MCF 10A (cell line): ENCODE data around the gene LETM1. TPM values are rescaled to one million over a fixed set of nuclear protein-coding genes. Genes with fewer than 3 reads are reported as not detected.

Experiments used
- BruUV-seq: library from RNA; stranded (reverse); fragments of 400-500 nt; replicated peaks from 2 replicates; lab custom pipeline; 2021; lab: Mats Ljungman, UMichigan
- CTCF ChIA-PET: fragments of 300-600 bp; sonication (Branson Sonifier 250); formaldehyde crosslinking; extraction: SDS; loops from one replicate; lab custom pipeline; 2021; ENCODE audit warnings: antibody characterized with exemption, inconsistent platforms; lab: Yijun Ruan, JAX
- POLR2A ChIA-PET: fragments of 300-600, 350-650 bp; sonication (Branson Sonifier 250); formaldehyde crosslinking; extraction: SDS; loops from one replicate; lab custom pipeline; 2020; ENCODE audit warnings: antibody characterized with exemption, inconsistent platforms; lab: Yijun Ruan, JAX
- DNase-seq: peaks from one replicate; pipeline ENCODE4 v3.0.0-alpha.2; 2018; ENCODE audit not compliant: unreplicated experiment
- H3K27ac Mint-ChIP-seq: one replicate; pipeline ENCODE4 v1.8.0; 2022; ENCODE audit warnings: mild to moderate bottlenecking, low read depth, mixed read lengths; ENCODE audit not compliant: unreplicated experiment
- H3K27me3 Mint-ChIP-seq: one replicate; pipeline ENCODE4 v1.8.0; 2022; ENCODE audit warnings: mixed read lengths; ENCODE audit not compliant: insufficient read depth, unreplicated experiment
- H3K36me3 Mint-ChIP-seq: one replicate; pipeline ENCODE4 v1.8.0; 2022; ENCODE audit warnings: mild to moderate bottlenecking, moderate library complexity, mixed read lengths; ENCODE audit not compliant: insufficient read depth, unreplicated experiment
- H3K4me1 Mint-ChIP-seq: one replicate; pipeline ENCODE4 v1.8.0; 2022; ENCODE audit warnings: mixed read lengths; ENCODE audit not compliant: insufficient read depth, unreplicated experiment
- H3K4me3 Mint-ChIP-seq: one replicate; pipeline ENCODE4 v1.8.0; 2022; ENCODE audit warnings: mild to moderate bottlenecking, moderate library complexity, mixed read lengths; ENCODE audit not compliant: unreplicated experiment
- H3K9me3 Mint-ChIP-seq: one replicate; pipeline ENCODE4 v1.8.0; 2022; ENCODE audit warnings: mixed read lengths; ENCODE audit not compliant: unreplicated experiment
- intact Hi-C: fragments of 100-400 bp; cut with micrococcal nuclease; formaldehyde crosslinking; loops from 2 replicates; pipeline ENCODE4 v1.14.1; 2022
- total RNA-seq: library from RNA; stranded (reverse); gene quantifications from 2 replicates; pipeline ENCODE4 v1.2.3, GENCODE V29; 2022
- TF ChIP-seq, protein P1 (sequence below): fragments of 200-600 bp; IDR thresholded peaks from one replicate; pipeline ENCODE4 v1.8.0; 2022; ENCODE audit warnings: antibody characterized with exemption, mild to moderate bottlenecking; ENCODE audit not compliant: unreplicated experiment

LETM1 gene
- total RNA-seq, 1 experiment from 2014 or later = 85.0 TPM

DNA sequence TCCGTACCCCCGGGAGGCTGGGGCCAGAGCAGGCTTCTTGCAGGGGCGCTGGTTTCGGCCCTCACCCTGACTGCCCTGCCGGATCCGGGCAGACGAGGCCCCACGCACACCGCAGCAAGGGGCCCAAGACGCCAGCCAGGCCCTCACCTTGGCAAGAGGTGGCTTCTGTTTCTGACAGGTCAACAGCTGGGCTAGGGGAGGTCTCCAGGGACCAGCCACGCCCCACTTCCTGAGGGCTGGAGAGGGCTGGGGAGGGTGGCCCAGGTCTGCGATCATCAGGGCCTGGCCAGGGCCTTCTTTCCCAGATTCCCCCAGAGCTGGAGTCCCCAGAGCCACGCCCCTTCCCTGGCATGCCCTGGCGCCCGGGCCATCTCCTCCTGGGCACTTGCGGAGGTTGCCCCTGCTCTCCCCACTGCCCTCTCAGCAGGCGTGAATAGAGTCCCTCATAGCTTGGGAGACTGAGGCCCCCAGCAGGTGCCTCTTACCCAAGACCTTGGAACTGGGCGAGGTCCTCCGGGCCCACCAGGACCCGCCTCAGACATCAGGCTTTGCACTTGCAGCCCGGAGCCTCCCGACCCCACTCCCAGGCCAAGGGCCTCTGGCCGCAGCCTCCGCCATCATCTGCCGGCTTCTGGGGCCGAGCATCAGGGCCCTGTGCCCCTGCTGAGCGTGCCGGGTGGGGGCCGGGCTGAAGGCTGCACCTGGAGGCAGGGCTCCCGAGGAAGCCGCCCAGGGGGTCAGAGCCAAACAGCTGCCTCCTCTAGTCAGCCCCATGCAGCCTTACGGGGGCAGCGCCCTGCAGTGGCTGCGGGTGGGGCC is 69.2 kb downstream of the LETM1 start:
- Mint-ChIP-seq H3K27me3 (no peaks in the 10 kb centered on the region), H3K4me3 (no peak overlapping the region), H3K4me1 (peaks cover 9% of the 10 kb centered on the region), H3K36me3 (peaks cover 4% of the 10 kb centered on the region), H3K9me3 (no peaks in the 10 kb centered on the region), H3K27ac (no peak overlapping the region)
- TF ChIP-seq, protein P1, sequence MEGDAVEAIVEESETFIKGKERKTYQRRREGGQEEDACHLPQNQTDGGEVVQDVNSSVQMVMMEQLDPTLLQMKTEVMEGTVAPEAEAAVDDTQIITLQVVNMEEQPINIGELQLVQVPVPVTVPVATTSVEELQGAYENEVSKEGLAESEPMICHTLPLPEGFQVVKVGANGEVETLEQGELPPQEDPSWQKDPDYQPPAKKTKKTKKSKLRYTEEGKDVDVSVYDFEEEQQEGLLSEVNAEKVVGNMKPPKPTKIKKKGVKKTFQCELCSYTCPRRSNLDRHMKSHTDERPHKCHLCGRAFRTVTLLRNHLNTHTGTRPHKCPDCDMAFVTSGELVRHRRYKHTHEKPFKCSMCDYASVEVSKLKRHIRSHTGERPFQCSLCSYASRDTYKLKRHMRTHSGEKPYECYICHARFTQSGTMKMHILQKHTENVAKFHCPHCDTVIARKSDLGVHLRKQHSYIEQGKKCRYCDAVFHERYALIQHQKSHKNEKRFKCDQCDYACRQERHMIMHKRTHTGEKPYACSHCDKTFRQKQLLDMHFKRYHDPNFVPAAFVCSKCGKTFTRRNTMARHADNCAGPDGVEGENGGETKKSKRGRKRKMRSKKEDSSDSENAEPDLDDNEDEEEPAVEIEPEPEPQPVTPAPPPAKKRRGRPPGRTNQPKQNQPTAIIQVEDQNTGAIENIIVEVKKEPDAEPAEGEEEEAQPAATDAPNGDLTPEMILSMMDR = no peak
- no peak for DNase-seq
- ChIA-PET POLR2A (no interaction called here), CTCF (interaction anchor here (0.5 to 1.7 kb wide), 3 partner anchors 22 to 57 kb away, joined by 3 to 4 read pairs (median 3); no protein-coding TSS in a partner anchor)
- BruUV-seq = no TSS peak
- intact Hi-C loops = no loop called here

DNA sequence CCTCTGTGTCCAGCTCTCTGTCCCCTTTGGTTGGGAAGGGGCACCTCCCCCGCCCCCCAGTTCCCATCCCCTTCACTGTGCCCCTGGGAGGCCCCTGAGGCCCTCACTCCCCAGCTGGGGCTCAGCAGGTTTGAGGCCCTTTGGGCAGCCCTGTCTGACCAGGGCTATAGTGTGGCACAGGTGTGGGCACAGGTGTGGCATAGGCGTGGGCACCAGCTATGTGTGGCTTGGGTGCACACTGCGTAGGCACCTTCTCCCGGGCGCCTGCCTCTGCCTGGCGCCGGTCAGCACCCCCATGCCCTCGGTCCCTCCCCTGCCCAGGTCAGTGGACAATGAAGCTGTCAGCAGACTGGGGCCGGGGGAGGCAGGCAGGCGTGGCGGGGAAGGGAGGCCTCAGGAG is 70.4 kb downstream of the LETM1 start:
- Mint-ChIP-seq H3K27me3 (no peaks in the 10 kb centered on the region), H3K4me1 (peaks cover 6% of the 10 kb centered on the region), H3K4me3 (no peak overlapping the region), H3K9me3 (no peaks in the 10 kb centered on the region), H3K27ac (no peak overlapping the region), H3K36me3 (peaks cover under 1% of the 10 kb centered on the region)
- BruUV-seq = no TSS peak
- DNase-seq = no peak
- intact Hi-C loops = no loop called here
- POLR2A ChIA-PET = interaction anchor here (0.6 kb wide), 1 partner anchor 552 kb away, joined by 3 read pairs; no protein-coding TSS in a partner anchor
- TF ChIP-seq, protein P1 = no peak
- CTCF ChIA-PET = interaction anchor here (0.8 to 1.7 kb wide), 3 partner anchors 23 to 40 kb away, joined by 3 to 4 read pairs (median 3); no protein-coding TSS in a partner anchor

DNA sequence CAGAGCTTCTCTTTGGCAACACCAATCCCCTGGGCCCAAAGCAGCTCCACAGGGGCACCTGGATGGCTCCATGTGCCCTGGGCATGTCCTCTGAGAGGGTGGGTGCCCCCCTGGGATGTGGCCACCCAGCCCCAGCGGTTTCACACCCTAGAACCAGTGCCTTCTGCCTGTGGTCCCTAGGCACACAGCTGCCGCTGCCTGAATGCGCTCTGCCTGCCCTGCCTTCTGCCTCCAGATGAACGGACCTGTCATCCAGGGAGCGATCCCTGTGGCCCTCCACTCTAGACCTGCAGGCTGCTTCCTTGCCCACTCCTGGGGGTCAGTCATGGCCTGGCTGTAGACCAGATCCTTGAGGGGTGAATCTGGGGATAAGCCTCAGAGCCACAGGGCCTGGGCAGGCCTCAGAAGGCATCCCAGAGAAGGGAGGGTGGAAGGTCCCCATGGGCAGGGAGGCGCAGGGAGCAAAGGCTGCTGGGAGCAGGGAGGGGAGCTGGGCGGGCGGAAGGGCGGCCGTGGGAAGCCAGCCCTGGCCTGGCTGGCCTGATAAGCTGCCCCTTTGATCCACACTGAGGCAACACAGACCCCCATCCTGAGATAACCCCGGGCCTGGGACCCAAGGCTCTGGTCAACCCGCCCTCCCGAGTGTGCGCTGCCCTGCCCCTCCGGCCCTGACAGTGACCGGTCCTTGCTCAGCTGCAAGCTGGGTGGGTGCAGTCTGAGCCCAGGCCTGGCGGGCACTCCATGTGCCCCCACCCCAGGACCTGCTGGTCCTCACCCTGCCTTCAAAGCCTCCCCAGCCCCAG is 71.0 kb downstream of the LETM1 start:
- Mint-ChIP-seq H3K27ac (no peak overlapping the region), H3K36me3 (no peaks in the 10 kb centered on the region), H3K4me3 (no peak overlapping the region), H3K9me3 (no peaks in the 10 kb centered on the region), H3K4me1 (no peaks in the 10 kb centered on the region), H3K27me3 (no peaks in the 10 kb centered on the region)
- TF ChIP-seq, protein P1 = no peak
- ChIA-PET POLR2A (interaction anchor here (0.6 kb wide), 1 partner anchor 552 kb away, joined by 3 read pairs; no protein-coding TSS in a partner anchor), CTCF (interaction anchor here (0.8 to 1.7 kb wide), 4 partner anchors 24 to 115 kb away, joined by 3 to 4 read pairs (median 3); no protein-coding TSS in a partner anchor)
- no TSS peak for BruUV-seq
- intact Hi-C loops = no loop called here
- no peak for DNase-seq
